Activated CD8-positive, alpha-beta T cell treated with anti-CD3 and anti-CD28 coated beads, Interleukin-2, amount 10 ng/mL, durations not matched to agents 7 days and 5 days (primary cell): ENCODE measurements around the gene COL27A1. TPM values are rescaled to one million over a fixed set of nuclear protein-coding genes. Genes with fewer than 3 reads are reported as not detected.

Experiments
- ATAC-seq: fragments of 150-1000 bp; cut with Tn5 transposase; one replicate; pipeline ENCODE4 v1.10.0; 2021; ENCODE audit warnings: moderate library complexity
- CTCF ChIA-PET: fragments of 350-600 bp; sonication (Branson Sonifier 250); formaldehyde crosslinking; loops from one replicate; lab custom pipeline; 2021; ENCODE audit warnings: antibody characterized with exemption; lab: Charles Lee
- POLR2A ChIA-PET: fragments of 350-600 bp; sonication (Branson Sonifier 250); formaldehyde crosslinking; loops from one replicate; lab custom pipeline; 2021; ENCODE audit warnings: antibody characterized with exemption; lab: Charles Lee
- DNase-seq: peaks from one replicate; pipeline ENCODE4 v3.0.0-alpha.2; 2020
- H3K27ac Mint-ChIP-seq: one replicate; pipeline ENCODE4 v1.8.0; 2021; ENCODE audit warnings: mild to moderate bottlenecking, mixed read lengths
- H3K27me3 Mint-ChIP-seq: one replicate; pipeline ENCODE4 v1.8.0; 2021; ENCODE audit warnings: low read depth, mixed read lengths
- H3K36me3 Mint-ChIP-seq: one replicate; pipeline ENCODE4 v1.8.0; 2021; ENCODE audit warnings: low read depth, mixed read lengths
- H3K4me1 Mint-ChIP-seq: one replicate; pipeline ENCODE4 v1.8.0; 2021; ENCODE audit warnings: low read depth, mixed read lengths
- H3K4me3 Mint-ChIP-seq: one replicate; pipeline ENCODE4 v1.8.0; 2021; ENCODE audit warnings: mild to moderate bottlenecking, mixed read lengths
- H3K9me3 Mint-ChIP-seq: one replicate; pipeline ENCODE4 v1.8.0; 2022; ENCODE audit warnings: mixed read lengths; ENCODE audit not compliant: insufficient read depth
- total RNA-seq, 2 experiments: library from RNA; stranded (reverse); gene quantifications; one replicate each; pipeline ENCODE4 v1.2.3, GENCODE V29; 2021

The COL27A1 gene
- total RNA-seq, 2 experiments from 2014 or later: 0.47 to 0.99 TPM

- Mint-ChIP-seq H3K27me3 (peaks cover 44% of the 10 kb centered on the region), H3K27ac (no peak overlapping the region), H3K36me3 (no peaks in the 10 kb centered on the region), H3K4me1 (peaks cover 11% of the 10 kb centered on the region), H3K9me3 (no peaks in the 10 kb centered on the region), H3K4me3 (peak overlapping the region; percentile 66)
- ChIA-PET CTCF (interaction anchor here (1.2 to 6.1 kb wide), 3 partner anchors 8 to 135 kb away, joined by 3 to 42 read pairs (median 3); no protein-coding TSS in a partner anchor), POLR2A (no interaction called here)
- peak; percentile 9 for ATAC-seq
- DNase-seq: peak; percentile 37
Observed at GRCh38 chr9:114155995-114156656, 789 bp downstream of the COL27A1 start.

DNA sequence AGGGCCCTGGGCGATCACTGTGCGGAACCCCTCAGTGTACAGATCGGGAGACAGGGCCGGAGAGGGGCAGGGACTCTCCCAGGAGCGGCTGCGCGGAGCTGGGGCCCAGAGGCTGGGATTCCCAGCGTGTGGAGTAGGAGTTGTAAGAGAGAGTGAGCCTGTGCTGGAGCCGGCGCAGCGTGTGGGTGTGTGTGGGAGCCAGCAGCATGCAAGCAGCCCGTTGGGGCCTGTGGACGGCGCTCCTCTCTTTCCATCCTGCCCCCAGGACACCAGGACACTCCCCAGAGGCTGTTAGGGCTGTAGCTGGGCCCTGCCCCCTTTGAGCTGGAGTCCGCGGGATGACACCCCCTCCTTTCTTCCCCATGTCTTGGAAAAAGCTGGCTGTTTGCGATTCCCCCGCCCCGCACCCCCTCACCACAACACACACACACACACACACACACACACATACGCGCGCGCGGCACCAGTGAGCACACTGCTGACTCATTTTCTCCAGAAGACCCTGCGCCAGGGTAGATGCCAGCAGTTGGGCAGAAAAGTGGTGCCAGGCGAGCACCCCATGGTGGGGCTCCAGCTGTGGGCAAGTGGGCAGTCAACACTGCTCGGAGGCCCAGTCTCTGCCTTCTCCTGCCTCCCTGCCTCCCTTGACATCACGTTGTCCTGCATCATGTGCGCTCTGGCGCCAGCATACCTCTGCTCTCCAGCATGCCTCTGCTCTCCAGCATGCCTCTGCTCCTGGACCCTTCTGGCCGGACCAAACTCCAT is 1.5 kb downstream of the COL27A1 start:
- ChIA-PET CTCF (interaction anchor here (6.1 kb wide), 1 partner anchor 135 kb away, joined by 42 read pairs; no protein-coding TSS in a partner anchor), POLR2A (no interaction called here)
- DNase-seq (no peak), ATAC-seq (peak; percentile 13)
- Mint-ChIP-seq H3K36me3 (no peaks in the 10 kb centered on the region), H3K27ac (no peak overlapping the region), H3K27me3 (peaks cover 38% of the 10 kb centered on the region), H3K9me3 (no peaks in the 10 kb centered on the region), H3K4me1 (peaks cover 11% of the 10 kb centered on the region), H3K4me3 (peak overlapping the region; percentile 66)

DNA sequence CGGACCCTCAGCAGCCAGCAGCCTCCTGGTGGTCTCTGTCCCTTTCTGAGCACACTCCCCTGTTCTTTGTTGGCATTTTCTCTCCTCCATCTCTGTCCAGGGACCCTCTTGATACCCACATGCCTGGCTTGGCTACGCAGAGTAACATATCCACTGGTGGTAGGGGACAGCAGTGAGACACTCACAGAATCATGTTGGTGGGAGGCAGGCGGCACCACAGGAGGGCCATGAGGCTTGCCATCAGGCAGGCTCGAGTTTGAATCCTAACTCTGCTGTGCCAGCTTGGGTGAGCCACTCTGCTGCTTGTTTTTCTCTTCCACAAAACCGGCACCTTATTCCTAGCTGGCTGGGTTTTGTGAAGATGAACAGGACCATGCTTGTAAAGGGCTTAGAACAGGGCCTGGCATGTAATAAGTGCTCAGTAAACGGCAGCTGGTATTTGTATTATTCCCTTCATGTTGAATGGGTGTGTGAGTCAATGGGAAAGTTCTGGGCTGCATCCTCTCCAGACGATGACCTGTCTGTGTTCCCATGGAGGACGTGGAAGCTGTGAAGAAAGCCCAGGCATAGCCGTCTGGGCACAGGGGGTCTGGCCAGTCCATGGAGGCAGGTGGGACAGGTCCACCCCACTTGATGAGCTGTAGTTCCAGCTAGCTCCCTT is 2.3 kb downstream of the COL27A1 start:
- DNase-seq (no peak), ATAC-seq (no peak)
- POLR2A ChIA-PET: no interaction called here
- Mint-ChIP-seq H3K4me1 (peaks cover 11% of the 10 kb centered on the region), H3K27me3 (peaks cover 32% of the 10 kb centered on the region), H3K4me3 (no peak overlapping the region), H3K9me3 (no peaks in the 10 kb centered on the region), H3K27ac (no peak overlapping the region), H3K36me3 (no peaks in the 10 kb centered on the region)
- CTCF ChIA-PET: interaction anchor here (1.5 to 6.1 kb wide), 2 partner anchors 50 to 134 kb away, joined by 5 to 42 read pairs; no protein-coding TSS in a partner anchor

DNA sequence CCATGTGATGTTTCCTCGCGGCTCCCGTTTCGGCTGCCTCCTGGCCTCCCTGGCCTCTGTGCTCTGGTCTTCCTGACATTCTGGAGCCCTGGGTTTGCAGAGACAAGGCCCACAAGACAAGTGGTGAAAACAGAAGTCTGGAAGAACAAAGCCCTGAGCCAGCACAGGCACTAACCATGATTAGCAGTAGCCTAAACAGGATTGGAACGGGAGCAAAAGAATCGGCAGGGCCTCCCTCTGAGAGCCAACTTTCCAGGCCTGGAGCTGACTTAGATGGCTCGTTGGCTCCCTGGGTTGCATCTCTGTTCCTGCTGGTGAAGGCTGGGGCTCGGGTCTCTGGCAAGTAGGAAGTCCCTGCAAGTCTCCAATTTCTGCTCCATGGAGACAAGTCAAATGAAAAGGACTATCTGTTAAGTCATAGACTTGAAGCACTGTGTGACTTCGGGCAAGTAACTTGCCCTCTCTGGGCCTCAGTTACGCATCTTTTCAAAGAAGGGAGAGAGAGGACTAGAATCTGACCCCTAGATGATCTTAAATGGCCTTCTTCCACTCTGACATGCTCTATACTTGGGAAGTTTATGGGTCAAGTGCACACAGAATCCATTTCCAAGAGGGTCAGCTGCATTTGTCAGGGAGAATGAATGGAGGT is 3.3 kb downstream of the COL27A1 start:
- Mint-ChIP-seq H3K27ac (no peak overlapping the region), H3K36me3 (no peaks in the 10 kb centered on the region)

DNA sequence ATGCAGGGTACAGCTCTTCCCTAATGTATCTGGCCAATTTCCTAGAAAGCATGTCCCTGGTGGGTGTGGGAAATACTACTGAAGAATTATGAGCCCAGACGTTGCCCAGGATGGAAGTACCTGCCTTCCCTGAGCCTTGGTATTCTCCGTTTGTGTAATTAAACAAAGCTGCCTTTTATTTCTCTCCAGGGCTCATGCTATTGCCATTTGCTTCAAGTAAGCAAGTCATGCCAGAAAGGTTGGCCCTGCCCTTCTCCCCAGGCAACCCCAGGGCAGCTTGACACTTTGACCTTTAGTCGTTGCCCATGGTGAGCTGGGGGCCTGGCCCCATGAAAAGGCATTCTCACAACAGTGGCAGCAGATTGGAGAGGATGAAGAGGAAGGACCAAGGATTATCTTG is 4.4 kb downstream of the COL27A1 start:
- POLR2A ChIA-PET: no interaction called here

More for the DNA sequence above, 3.3 kb downstream of the COL27A1 start:
- H3K4me1 Mint-ChIP-seq: peaks cover 12% of the 10 kb centered on the region
- H3K9me3 Mint-ChIP-seq: no peaks in the 10 kb centered on the region
- ChIA-PET CTCF (interaction anchor here (0.7 to 6.1 kb wide), 3 partner anchors 51 to 133 kb away, joined by 4 to 42 read pairs (median 5); no protein-coding TSS in a partner anchor), POLR2A (no interaction called here)
- ATAC-seq (no peak), DNase-seq (no peak)
- H3K4me3 Mint-ChIP-seq: no peak overlapping the region
- peaks cover 27% of the 10 kb centered on the region for H3K27me3 Mint-ChIP-seq

DNA sequence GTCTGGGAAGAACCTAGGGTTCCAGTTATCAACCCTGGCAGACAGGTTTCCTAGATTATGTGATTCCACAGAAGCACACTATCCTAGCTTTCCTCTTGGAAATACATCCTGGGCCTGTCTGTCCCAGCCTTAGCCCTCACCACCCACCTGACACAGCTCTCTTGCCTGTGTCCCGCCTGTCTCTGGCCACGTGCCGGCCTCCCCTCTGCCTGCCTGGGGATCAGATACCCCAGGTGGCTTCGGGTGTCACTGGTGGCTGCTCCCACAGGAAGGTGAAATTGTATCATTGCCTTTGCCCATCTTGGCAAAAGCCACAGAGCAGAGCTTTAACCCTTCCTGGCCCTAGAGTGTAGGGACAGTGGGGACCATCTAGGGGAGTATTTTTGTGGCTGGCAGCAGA is 6.2 kb downstream of the COL27A1 start:
- Mint-ChIP-seq H3K27me3 (peaks cover 16% of the 10 kb centered on the region), H3K36me3 (no peaks in the 10 kb centered on the region), H3K9me3 (no peaks in the 10 kb centered on the region), H3K4me3 (no peak overlapping the region), H3K27ac (no peak overlapping the region), H3K4me1 (peaks cover 1% of the 10 kb centered on the region)
- ATAC-seq: no peak
- CTCF ChIA-PET: interaction anchor here (2.1 kb wide), 1 partner anchor 130 kb away, joined by 9 read pairs; no protein-coding TSS in a partner anchor
- POLR2A ChIA-PET: no interaction called here
- no peak for DNase-seq

More for the DNA sequence above, 4.4 kb downstream of the COL27A1 start:
- no peaks in the 10 kb centered on the region for H3K9me3 Mint-ChIP-seq
- H3K27me3 Mint-ChIP-seq: peaks cover 26% of the 10 kb centered on the region
- CTCF ChIA-PET: interaction anchor here (2.1 kb wide), 1 partner anchor 52 kb away, joined by 8 read pairs; no protein-coding TSS in a partner anchor
- peaks cover 7% of the 10 kb centered on the region for H3K4me1 Mint-ChIP-seq
- DNase-seq (no peak), ATAC-seq (no peak)
- no peaks in the 10 kb centered on the region for H3K36me3 Mint-ChIP-seq
- no peak overlapping the region for H3K4me3 Mint-ChIP-seq
- H3K27ac Mint-ChIP-seq: no peak overlapping the region

GRCh38 chr9:114163517-114163951 is 8.2 kb downstream of the COL27A1 start:
- ChIA-PET POLR2A (no interaction called here), CTCF (interaction anchor here (0.8 kb wide), 1 partner anchor 8 kb away, joined by 3 read pairs; the partner anchor contains the start of gene COL27A1)
- ATAC-seq: no peak
- Mint-ChIP-seq H3K4me1 (peaks cover 1% of the 10 kb centered on the region), H3K4me3 (no peak overlapping the region), H3K9me3 (no peaks in the 10 kb centered on the region), H3K36me3 (no peaks in the 10 kb centered on the region), H3K27me3 (peaks cover 8% of the 10 kb centered on the region), H3K27ac (no peak overlapping the region)
- DNase-seq: no peak

GRCh38 chr9:114164191-114164794 is 9.0 kb downstream of the COL27A1 start:
- Mint-ChIP-seq H3K4me1 (peaks cover 1% of the 10 kb centered on the region), H3K4me3 (no peak overlapping the region), H3K9me3 (no peaks in the 10 kb centered on the region), H3K27ac (no peak overlapping the region), H3K27me3 (peaks cover 4% of the 10 kb centered on the region), H3K36me3 (no peaks in the 10 kb centered on the region)
- ATAC-seq: no peak
- no peak for DNase-seq
- POLR2A ChIA-PET: no interaction called here
- CTCF ChIA-PET: interaction anchor here (0.8 kb wide), 1 partner anchor 9 kb away, joined by 3 read pairs; the partner anchor contains the start of gene COL27A1

- no peak for ATAC-seq
- ChIA-PET CTCF (no interaction called here), POLR2A (no interaction called here)
Observed at GRCh38 chr9:114165407-114166102, 10.2 kb downstream of the COL27A1 start.

GRCh38 chr9:114166103-114166470 is 10.8 kb downstream of the COL27A1 start:
- Mint-ChIP-seq H3K27ac (no peak overlapping the region), H3K9me3 (no peaks in the 10 kb centered on the region), H3K4me3 (no peak overlapping the region), H3K27me3 (peaks cover 4% of the 10 kb centered on the region), H3K4me1 (peaks cover 1% of the 10 kb centered on the region), H3K36me3 (no peaks in the 10 kb centered on the region)
- DNase-seq (no peak), ATAC-seq (no peak)
- ChIA-PET POLR2A (no interaction called here), CTCF (no interaction called here)

More at GRCh38 chr9:114165407-114166102, 10.2 kb downstream of the COL27A1 start:
- H3K4me3 Mint-ChIP-seq: no peak overlapping the region
- peaks cover 1% of the 10 kb centered on the region for H3K4me1 Mint-ChIP-seq
- DNase-seq: no peak
- H3K27ac Mint-ChIP-seq: no peak overlapping the region
- no peaks in the 10 kb centered on the region for H3K9me3 Mint-ChIP-seq
- H3K36me3 Mint-ChIP-seq: no peaks in the 10 kb centered on the region
- peaks cover 4% of the 10 kb centered on the region for H3K27me3 Mint-ChIP-seq
